IPS-20b (cell line): ENCODE measurements around the gene HIVEP1.
A peak's percentile ranks its signal among the peaks of the same experiment; 100 is the strongest.
"Not testable (repeated sequence)": the region's sequence is repeated elsewhere in the genome, so short reads cannot be mapped to it uniquely, and the experiment has no call there.

ENCODE experiments used
- H3K27ac ChIP-seq: one replicate; pipeline ENCODE4 v1.5.1; 2013; ENCODE audit warnings: low read length
- H3K27me3 ChIP-seq: 2 replicates; pipeline ENCODE4 v1.6.1; 2013; ENCODE audit warnings: mild to moderate bottlenecking, low read length, inconsistent platforms; ENCODE audit not compliant: insufficient read depth
- H3K36me3 ChIP-seq: 2 replicates; pipeline ENCODE4 v1.6.1; 2013; ENCODE audit warnings: low read depth, mild to moderate bottlenecking, inconsistent platforms, low read length, moderate library complexity; ENCODE audit not compliant: insufficient read depth
- H3K4me1 ChIP-seq: 2 replicates; pipeline ENCODE4 v1.6.1; 2013; ENCODE audit warnings: mild to moderate bottlenecking, control low read depth, inconsistent platforms, low read length, moderate library complexity; ENCODE audit not compliant: insufficient read depth
- H3K4me3 ChIP-seq: 2 replicates; pipeline ENCODE4 v1.5.1; 2013; ENCODE audit warnings: mild to moderate bottlenecking, low read length, inconsistent platforms
- H3K9ac ChIP-seq: 2 replicates; pipeline ENCODE4 v1.6.1; 2013; ENCODE audit warnings: low read depth, mild to moderate bottlenecking, inconsistent platforms, low read length, moderate library complexity
- H3K9me3 ChIP-seq: 2 replicates; pipeline ENCODE4 v1.6.1; 2013; ENCODE audit warnings: mild to moderate bottlenecking, low read depth, low read length, inconsistent platforms; ENCODE audit not compliant: insufficient read depth

HIVEP1 gene

DNA sequence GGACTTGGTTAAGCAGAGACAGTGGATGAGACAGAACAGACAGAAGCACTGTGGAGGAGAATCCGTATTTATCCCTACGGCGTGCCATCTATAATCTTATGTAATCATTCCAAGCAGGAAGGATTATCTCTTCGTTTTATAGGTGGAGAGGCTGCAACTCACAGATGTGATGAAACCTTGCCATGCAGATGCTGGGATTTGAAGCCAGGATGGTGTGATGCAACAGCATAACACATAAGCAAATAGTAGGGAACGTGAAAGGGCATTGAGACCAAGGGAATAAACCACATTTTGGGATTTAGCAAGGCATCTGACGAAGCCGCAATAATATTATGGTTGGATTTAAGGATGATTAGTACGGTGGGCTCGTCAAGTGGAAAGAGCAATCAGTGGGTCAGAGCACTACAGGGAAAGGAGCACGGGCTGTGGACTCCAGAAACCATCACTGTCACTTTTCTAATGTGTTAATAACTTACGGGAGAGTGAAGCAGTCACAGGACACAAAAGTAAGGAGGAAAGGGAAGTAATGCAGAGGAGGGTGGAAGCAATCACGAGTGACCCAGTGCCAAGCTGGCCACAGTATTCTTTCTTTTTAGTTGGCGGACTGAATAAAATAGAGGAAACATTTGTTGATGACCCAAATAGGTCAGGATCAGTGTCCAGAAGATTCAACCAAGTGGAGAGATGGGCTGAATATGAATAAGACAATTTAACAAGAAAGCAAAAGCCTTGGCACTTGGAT lies 158.4 kb downstream of the HIVEP1 start:
- peaks cover 3% of the 10 kb centered on the region; the same call in 1 of the 2 replicates for H3K36me3 ChIP-seq
- H3K27ac ChIP-seq: no peak overlapping the region
- H3K9me3 ChIP-seq: no peaks in the 10 kb centered on the region
- 0 out of 2 replicates have a peak overlapping the region, but pooled peaks have one; percentile 10 for H3K9ac ChIP-seq
- no peaks in the 10 kb centered on the region for H3K27me3 ChIP-seq
- H3K4me3 ChIP-seq: no peak overlapping the region
- peaks cover 15% of the 10 kb centered on the region for H3K4me1 ChIP-seq

DNA sequence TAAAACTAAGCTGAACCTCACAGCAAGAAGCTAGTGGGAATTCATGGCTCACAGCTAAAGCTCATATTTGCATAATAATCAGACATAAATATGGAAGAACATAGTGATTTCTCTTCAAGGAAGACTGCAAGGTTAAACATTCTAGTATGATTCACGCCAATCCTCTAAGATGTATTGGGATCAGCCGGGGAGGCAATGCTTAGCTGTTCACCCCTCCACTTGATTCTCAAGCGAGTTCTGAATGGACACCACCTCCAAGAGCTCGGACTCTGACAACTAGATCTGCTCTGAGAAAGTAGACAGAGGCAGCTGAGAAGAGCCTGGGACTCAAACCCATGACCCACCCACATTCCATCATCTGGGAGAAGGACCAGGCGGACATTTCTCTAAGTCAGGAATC lies 159.6 kb downstream of the HIVEP1 start:
- Histone ChIP-seq H3K4me1 (peaks cover 15% of the 10 kb centered on the region), H3K4me3 (no peak overlapping the region), H3K9ac (no peak overlapping the region), H3K27me3 (no peaks in the 10 kb centered on the region), H3K27ac (peak overlapping the region; percentile 8), H3K36me3 (no peaks in the 10 kb centered on the region), H3K9me3 (no peaks in the 10 kb centered on the region)

- Histone ChIP-seq H3K27ac (no peak overlapping the region), H3K36me3 (no peaks in the 10 kb centered on the region), H3K27me3 (no peaks in the 10 kb centered on the region), H3K4me3 (no peak overlapping the region), H3K4me1 (peaks cover 15% of the 10 kb centered on the region), H3K9ac (no peak overlapping the region), H3K9me3 (no peaks in the 10 kb centered on the region)
Observed at GRCh38 chr6:12172572-12172971, 160.5 kb downstream of the HIVEP1 start.

- H3K9ac ChIP-seq: no peak overlapping the region
- H3K27me3 ChIP-seq: no peaks in the 10 kb centered on the region
Observed at GRCh38 chr6:12173181-12173580, 161.1 kb downstream of the HIVEP1 start.

GRCh38 chr6:12173661-12174060 lies 161.5 kb downstream of the HIVEP1 start:
- Histone ChIP-seq H3K27ac (no peak overlapping the region), H3K4me1 (peaks cover 15% of the 10 kb centered on the region), H3K9me3 (no peaks in the 10 kb centered on the region), H3K9ac (no peak overlapping the region), H3K27me3 (no peaks in the 10 kb centered on the region), H3K4me3 (no peak overlapping the region), H3K36me3 (no peaks in the 10 kb centered on the region)

More at GRCh38 chr6:12173181-12173580, 161.1 kb downstream of the HIVEP1 start:
- Histone ChIP-seq H3K27ac (no peak overlapping the region), H3K4me1 (peaks cover 15% of the 10 kb centered on the region), H3K4me3 (no peak overlapping the region), H3K36me3 (no peaks in the 10 kb centered on the region), H3K9me3 (no peaks in the 10 kb centered on the region)

GRCh38 chr6:12174878-12175277 lies 162.8 kb downstream of the HIVEP1 start:
- no peak overlapping the region for H3K27ac ChIP-seq
- H3K4me3 ChIP-seq: no peak overlapping the region
- no peaks in the 10 kb centered on the region for H3K27me3 ChIP-seq

DNA sequence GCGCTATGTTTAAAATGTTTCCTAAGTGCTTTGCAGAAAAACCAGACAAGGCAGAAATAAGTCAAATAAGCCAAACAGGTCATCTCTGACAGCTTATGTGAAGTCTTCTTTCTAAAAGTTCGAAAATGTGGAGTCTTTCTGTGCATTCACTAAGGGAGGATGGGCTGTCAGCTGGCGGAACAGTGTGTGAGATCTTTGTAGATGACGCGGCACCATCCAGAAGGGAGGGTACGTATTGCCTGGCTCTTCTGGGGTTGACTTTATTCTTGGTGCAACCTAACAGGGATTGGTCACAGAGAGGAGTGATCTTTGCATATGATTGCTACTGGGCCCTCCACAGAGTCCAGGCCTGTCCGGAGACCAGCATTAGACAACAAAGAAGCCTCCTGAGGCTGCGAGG lies 163.5 kb downstream of the HIVEP1 start:
- Histone ChIP-seq H3K27ac (no peak overlapping the region), H3K27me3 (no peaks in the 10 kb centered on the region), H3K9me3 (no peaks in the 10 kb centered on the region), H3K36me3 (no peaks in the 10 kb centered on the region), H3K4me3 (no peak overlapping the region), H3K4me1 (peaks cover 15% of the 10 kb centered on the region), H3K9ac (no peak overlapping the region)

More at GRCh38 chr6:12174878-12175277, 162.8 kb downstream of the HIVEP1 start:
- H3K4me1 ChIP-seq: peaks cover 15% of the 10 kb centered on the region
- no peaks in the 10 kb centered on the region for H3K36me3 ChIP-seq
- H3K9me3 ChIP-seq: no peaks in the 10 kb centered on the region
- no peak overlapping the region for H3K9ac ChIP-seq

DNA sequence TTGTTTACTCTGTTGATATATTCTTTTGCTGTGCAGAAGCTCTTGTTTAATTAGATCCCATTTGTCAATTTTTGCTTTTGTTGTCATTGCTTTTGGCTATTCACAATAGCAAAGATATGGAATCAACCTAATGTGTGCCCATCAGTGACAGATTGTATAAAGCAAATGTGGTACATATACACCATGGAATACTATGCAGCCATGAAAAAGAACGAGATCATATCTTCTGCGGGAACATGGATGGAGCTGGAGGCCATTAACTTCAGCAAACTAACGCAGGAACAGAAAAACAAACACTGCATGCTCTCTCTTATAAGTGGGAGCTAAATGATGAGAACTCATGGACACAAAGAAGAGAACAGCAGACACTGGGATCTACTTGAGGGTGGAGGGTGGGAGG lies 164.7 kb downstream of the HIVEP1 start:
- not testable (repeated sequence) for H3K9me3 ChIP-seq, H3K4me1 ChIP-seq, H3K27me3 ChIP-seq, H3K4me3 ChIP-seq, H3K27ac ChIP-seq, H3K9ac ChIP-seq, H3K36me3 ChIP-seq

DNA sequence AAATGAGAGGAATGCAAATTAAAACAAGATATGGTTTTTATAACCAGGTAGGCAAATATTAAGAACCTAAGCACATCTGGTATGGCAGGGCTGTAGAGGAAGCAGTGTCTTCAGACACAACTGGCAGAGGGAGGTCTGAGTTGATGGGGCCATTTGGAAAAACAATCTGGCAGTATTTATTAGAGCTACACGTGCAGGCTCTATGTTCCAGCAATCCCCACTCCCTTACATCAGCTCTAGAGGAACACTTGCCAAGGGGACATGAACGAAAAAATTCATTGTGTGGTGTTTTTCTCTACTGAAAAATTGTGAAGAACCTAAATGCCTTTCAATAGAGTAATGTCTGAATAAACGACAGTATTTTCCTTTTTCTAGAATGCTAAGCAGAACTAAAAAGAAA lies 166.4 kb downstream of the HIVEP1 start:
- no peaks in the 10 kb centered on the region for H3K9me3 ChIP-seq

DNA sequence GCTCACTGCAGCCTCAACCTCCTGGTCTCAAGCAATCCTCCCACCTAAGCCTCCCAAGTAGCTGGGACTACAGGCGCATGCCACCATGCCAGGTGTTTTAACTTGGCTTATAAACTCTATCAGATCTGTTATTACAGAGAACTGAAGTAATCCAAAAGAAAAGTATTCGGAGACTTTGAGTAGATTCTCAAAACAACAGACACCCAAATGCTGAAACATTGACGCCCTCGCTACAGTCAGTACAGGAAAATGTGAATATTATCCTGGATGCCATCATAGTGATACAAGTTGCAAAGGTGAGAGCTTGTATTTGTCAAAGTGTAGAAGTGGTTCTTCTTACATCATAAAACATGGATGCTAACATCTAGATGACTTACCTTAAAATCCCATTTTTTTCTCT lies 169.4 kb downstream of the HIVEP1 start:
- no peak overlapping the region for H3K9ac ChIP-seq
- H3K27ac ChIP-seq: no peak overlapping the region

More for the DNA sequence above, 166.4 kb downstream of the HIVEP1 start:
- Histone ChIP-seq H3K27ac (no peak overlapping the region), H3K4me3 (no peak overlapping the region), H3K9ac (no peak overlapping the region), H3K36me3 (no peaks in the 10 kb centered on the region), H3K4me1 (peaks cover 4% of the 10 kb centered on the region; the same call in 1 of the 2 replicates), H3K27me3 (no peaks in the 10 kb centered on the region)

GRCh38 chr6:12182676-12183075 lies 170.6 kb downstream of the HIVEP1 start:
- Histone ChIP-seq H3K27me3 (no peaks in the 10 kb centered on the region), H3K9ac (no peak overlapping the region), H3K9me3 (no peaks in the 10 kb centered on the region), H3K27ac (no peak overlapping the region), H3K4me1 (no peaks in the 10 kb centered on the region), H3K36me3 (no peaks in the 10 kb centered on the region), H3K4me3 (no peak overlapping the region)

More for the DNA sequence above, 169.4 kb downstream of the HIVEP1 start:
- no peaks in the 10 kb centered on the region for H3K9me3 ChIP-seq
- no peaks in the 10 kb centered on the region for H3K4me1 ChIP-seq
- H3K4me3 ChIP-seq: no peak overlapping the region
- H3K27me3 ChIP-seq: no peaks in the 10 kb centered on the region
- no peaks in the 10 kb centered on the region for H3K36me3 ChIP-seq

GRCh38 chr6:12185081-12185673 lies 173.1 kb downstream of the HIVEP1 start:
- Histone ChIP-seq H3K27ac (no peak overlapping the region), H3K36me3 (no peaks in the 10 kb centered on the region), H3K9ac (no peak overlapping the region), H3K9me3 (no peaks in the 10 kb centered on the region), H3K4me3 (no peak overlapping the region), H3K4me1 (no peaks in the 10 kb centered on the region), H3K27me3 (no peaks in the 10 kb centered on the region)
